Endothelial cell of umbilical vein (primary cell): Measurements from ENCODE around the gene PRR16. TPM values are rescaled to one million over a fixed set of nuclear protein-coding genes. Genes with fewer than 3 reads are reported as not detected.

Experiments
- BruUV-seq: library from RNA; stranded (reverse); fragments of 400-500 nt; replicated peaks from 2 replicates; lab custom pipeline; 2021; lab: Mats Ljungman, UMichigan
- CTCF ChIA-PET: fragments of 300-600, 350-600 bp; sonication (Branson Sonifier 250); formaldehyde crosslinking; loops from one replicate; lab custom pipeline; 2021; ENCODE audit warnings: antibody characterized with exemption, inconsistent platforms; lab: Charles Lee
- POLR2A ChIA-PET: fragments of 300-600, 350-600 bp; sonication (Branson Sonifier 250); formaldehyde crosslinking; loops from one replicate; lab custom pipeline; 2021; ENCODE audit warnings: antibody characterized with exemption, inconsistent platforms; lab: Charles Lee
- DNase-seq: peaks from one replicate; pipeline ENCODE4 v3.0.0-alpha.2; 2011; ENCODE audit warnings: low read depth, low spot score
- FAIRE-seq: peaks from 2 replicates; lab custom pipeline; 2011; peaks lifted over from hg19 to GRCh38; lab: Jason Lieb, UNC
- H2AFZ ChIP-seq: 2 replicates; pipeline ENCODE4 v1.6.0; 2012; ENCODE audit warnings: low read depth, low read length, control low read depth, inconsistent platforms
- H3K27ac ChIP-seq: 2 replicates; pipeline ENCODE4 v1.5.1; 2011; ENCODE audit warnings: low read depth, mild to moderate bottlenecking, control low read depth, low read length, moderate library complexity; ENCODE audit not compliant: insufficient read depth
- H3K27me3 ChIP-seq, 2 experiments: 2 replicates each; pipeline versions ENCODE4 v1.6.0 to v1.6.1; 2011; ENCODE audit warnings: low read length in 2 of 2, mixed read lengths in 1 of 2; ENCODE audit not compliant: control insufficient read depth in 2 of 2, insufficient read depth in 2 of 2
- H3K36me3 ChIP-seq, 2 experiments: 2 replicates in 1 of 2; 3 replicates in 1 of 2; pipeline ENCODE4 v1.5.1; 2011; ENCODE audit warnings: low read length in 2 of 2, mild to moderate bottlenecking in 1 of 2, moderate library complexity in 1 of 2; ENCODE audit not compliant: control insufficient read depth in 2 of 2, insufficient read depth in 2 of 2; ENCODE audit errors: extremely low read depth in 1 of 2
- H3K4me1 ChIP-seq: 3 replicates; pipeline ENCODE4 v1.5.1; 2011; ENCODE audit warnings: mild to moderate bottlenecking, low read length; ENCODE audit not compliant: control insufficient read depth, insufficient read depth; ENCODE audit errors: extremely low read depth
- H3K4me2 ChIP-seq: 2 replicates; pipeline ENCODE4 v1.6.1; 2011; ENCODE audit warnings: low read length, control low read depth, mixed read lengths; ENCODE audit not compliant: insufficient read depth
- H3K4me3 ChIP-seq, 3 experiments: fragments of 200-600 bp in 1 of 3; sonication (generic), shearing (Covaris generic) in 1 of 3; replicated peaks in 1 of 3; 2 replicates each; pipeline ENCODE4 v1.5.1; 2011 to 2016; ENCODE audit warnings: control low read depth in 3 of 3, low read length in 3 of 3, mild to moderate bottlenecking in 2 of 3, inconsistent platforms in 1 of 3, low read depth in 1 of 3, moderate library complexity in 1 of 3; ENCODE audit not compliant: insufficient read depth in 1 of 3
- H3K79me2 ChIP-seq: 2 replicates; pipeline ENCODE4 v1.6.0; 2012; ENCODE audit warnings: low read length, inconsistent platforms; ENCODE audit not compliant: control insufficient read depth, insufficient read depth
- H3K9ac ChIP-seq: replicated peaks from 2 replicates; pipeline ENCODE3; 2011; ENCODE audit warnings: low read length, control low read depth; ENCODE audit not compliant: insufficient read depth; ENCODE audit errors: extremely low read depth
- H3K9me1 ChIP-seq: replicated peaks from 3 replicates; pipeline ENCODE4 v1.6.0; 2011; ENCODE audit warnings: mild to moderate bottlenecking, low read length; ENCODE audit not compliant: control insufficient read depth, insufficient read depth; ENCODE audit errors: extremely low read depth
- H3K9me3 ChIP-seq: replicated peaks from 2 replicates; pipeline ENCODE4 v1.5.1; 2012; ENCODE audit warnings: low read length, inconsistent platforms; ENCODE audit not compliant: control insufficient read depth, insufficient read depth
- H4K20me1 ChIP-seq: replicated peaks from 2 replicates; pipeline ENCODE3; 2011; ENCODE audit warnings: mild to moderate bottlenecking, low read length; ENCODE audit not compliant: control insufficient read depth, insufficient read depth; ENCODE audit errors: extremely low read depth
- EZH2 ChIP-seq: IDR thresholded peaks from 2 replicates; pipeline ENCODE4 v1.6.1; 2012; ENCODE audit warnings: borderline replicate concordance, low read depth, mild to moderate bottlenecking, moderate library complexity, low read length, inconsistent platforms; ENCODE audit not compliant: severe bottlenecking
- FOS ChIP-seq: IDR thresholded peaks from 2 replicates; pipeline ENCODE4 v1.6.1; 2011; ENCODE audit warnings: mild to moderate bottlenecking, low read length, moderate library complexity, borderline replicate concordance; ENCODE audit not compliant: insufficient read depth
- GATA2 ChIP-seq: IDR thresholded peaks from 2 replicates; pipeline ENCODE4 v1.7.0; 2011; ENCODE audit warnings: low read depth, mild to moderate bottlenecking, moderate library complexity, mixed read lengths, low read length; ENCODE audit not compliant: insufficient read length, insufficient read depth
- JUN ChIP-seq: IDR thresholded peaks from 2 replicates; pipeline ENCODE4 v1.6.1; 2011; ENCODE audit warnings: borderline replicate concordance, low read depth; ENCODE audit not compliant: insufficient read length, insufficient read depth
- MYC ChIP-seq: IDR thresholded peaks from one replicate; pipeline ENCODE4 v1.6.1; 2011; ENCODE audit warnings: mild to moderate bottlenecking, low read depth, low read length
- POLR2A ChIP-seq: IDR thresholded peaks from 2 replicates; pipeline ENCODE4 v1.6.1; 2012; ENCODE audit warnings: low read depth, mild to moderate bottlenecking, control low read depth, low read length
- POLR2AphosphoS5 ChIP-seq: IDR thresholded peaks from 2 replicates; pipeline ENCODE4 v1.6.1; 2012; ENCODE audit warnings: low read depth, mild to moderate bottlenecking, control low read depth, low read length, moderate library complexity; ENCODE audit not compliant: insufficient read depth
- dilution Hi-C: fragments of 300-500 bp; cut with MboI; formaldehyde crosslinking; loops from one replicate; pipeline ENCODE4 v1.15.0; 2019; ENCODE audit warnings: low sequenced_read_pairs; ENCODE audit not compliant: extremely low pct_ligation_motif_present
- intact Hi-C: fragments of 100-400 bp; cut with micrococcal nuclease; formaldehyde crosslinking; loops from one replicate; pipeline ENCODE4 v1.10.0; 2022
- polyA plus RNA-seq, 4 experiments: library from polyadenylated mRNA; depleted of rRNA in 3 of 4; stranded (reverse) in 3 of 4; unstranded in 1 of 4; fragments of >200 nt; gene quantifications; 2 replicates each; pipeline versions ENCODE4 v1.2.1 to v1.2.3, GENCODE V29; 2011 to 2012; ENCODE audit warnings: missing spikeins in 1 of 4
- total RNA-seq: library from RNA; stranded (reverse); gene quantifications from 2 replicates; pipeline ENCODE4 v1.2.3, GENCODE V29; 2021
- TF ChIP-seq, protein P1 (sequence below), 2 donors: IDR thresholded peaks; 1 replicate in 1 of 2; 2 replicates in 1 of 2; pipeline ENCODE4 v1.5.1; 2011; ENCODE audit warnings: low read length in 2 of 2, mild to moderate bottlenecking in 2 of 2, moderate library complexity in 2 of 2, control low read depth in 1 of 2, inconsistent platforms in 1 of 2, low read depth in 1 of 2; ENCODE audit not compliant: insufficient read depth in 1 of 2; ENCODE audit errors: extremely low read depth in 1 of 2
- TF ChIP-seq, protein P2 (sequence below): IDR thresholded peaks from 2 replicates; pipeline ENCODE4 v1.6.1; 2011; ENCODE audit not compliant: insufficient read depth, insufficient read length

Gene PRR16
- total and polyA plus RNA-seq, 2 donors (not counting 3 experiments of a cell fraction or from before 2014, with no cell fraction given): 0.91 to 1.2 TPM

DNA sequence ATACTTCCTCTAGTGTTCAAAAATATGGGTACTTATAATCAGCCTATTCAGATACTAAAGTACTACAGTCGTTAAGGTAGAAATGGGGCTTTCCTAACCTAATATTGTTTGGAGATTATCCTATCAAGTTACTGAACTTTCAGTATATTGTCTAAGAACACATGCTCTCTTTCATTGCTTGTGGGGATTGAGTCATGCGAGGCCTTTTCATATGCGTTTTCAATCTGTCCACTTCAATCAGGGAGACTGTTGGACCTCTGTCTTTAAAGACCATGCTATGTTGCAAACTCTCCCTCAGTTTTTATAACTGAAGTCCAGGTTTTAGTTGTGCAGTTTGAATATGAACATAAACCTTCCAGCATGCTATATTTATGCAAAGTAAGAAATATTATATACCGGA, 15.0 kb downstream of the PRR16 start:
- Histone ChIP-seq H3K36me3 (no peaks in the 10 kb centered on the region), H3K9me1 (no peaks in the 10 kb centered on the region), H4K20me1 (no peaks in the 10 kb centered on the region), H2AFZ (no peak overlapping the region), H3K27ac (no peak overlapping the region), H3K79me2 (no peaks in the 10 kb centered on the region), H3K9me3 (no peaks in the 10 kb centered on the region), H3K4me3 (no peak overlapping the region), H3K27me3 (peaks cover 0 to 1% of the 10 kb centered on the region in 2 experiments), H3K4me2 (no peak overlapping the region), H3K4me1 (no peaks in the 10 kb centered on the region), H3K9ac (no peak overlapping the region)
- no TSS peak for BruUV-seq
- FAIRE-seq: no peak
- CTCF ChIA-PET: no interaction called here
- DNase-seq: no peak
- dilution Hi-C loops (no loop called here), intact Hi-C loops (no loop called here)
- TF ChIP-seq POLR2A (no peak), MYC (no peak), GATA2 (no peak), POLR2AphosphoS5 (no peak), EZH2 (no peak), FOS (no peak), JUN (no peak)
- TF ChIP-seq, protein P1, sequence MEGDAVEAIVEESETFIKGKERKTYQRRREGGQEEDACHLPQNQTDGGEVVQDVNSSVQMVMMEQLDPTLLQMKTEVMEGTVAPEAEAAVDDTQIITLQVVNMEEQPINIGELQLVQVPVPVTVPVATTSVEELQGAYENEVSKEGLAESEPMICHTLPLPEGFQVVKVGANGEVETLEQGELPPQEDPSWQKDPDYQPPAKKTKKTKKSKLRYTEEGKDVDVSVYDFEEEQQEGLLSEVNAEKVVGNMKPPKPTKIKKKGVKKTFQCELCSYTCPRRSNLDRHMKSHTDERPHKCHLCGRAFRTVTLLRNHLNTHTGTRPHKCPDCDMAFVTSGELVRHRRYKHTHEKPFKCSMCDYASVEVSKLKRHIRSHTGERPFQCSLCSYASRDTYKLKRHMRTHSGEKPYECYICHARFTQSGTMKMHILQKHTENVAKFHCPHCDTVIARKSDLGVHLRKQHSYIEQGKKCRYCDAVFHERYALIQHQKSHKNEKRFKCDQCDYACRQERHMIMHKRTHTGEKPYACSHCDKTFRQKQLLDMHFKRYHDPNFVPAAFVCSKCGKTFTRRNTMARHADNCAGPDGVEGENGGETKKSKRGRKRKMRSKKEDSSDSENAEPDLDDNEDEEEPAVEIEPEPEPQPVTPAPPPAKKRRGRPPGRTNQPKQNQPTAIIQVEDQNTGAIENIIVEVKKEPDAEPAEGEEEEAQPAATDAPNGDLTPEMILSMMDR (IDR thresholded peaks at IDR 0.05; ENCODE audit: extremely low read depth in 1 of 2, insufficient read depth in 1 of 2, low read depth in 1 of 2, low read length in 2 of 2): no peak
- TF ChIP-seq, protein P2, sequence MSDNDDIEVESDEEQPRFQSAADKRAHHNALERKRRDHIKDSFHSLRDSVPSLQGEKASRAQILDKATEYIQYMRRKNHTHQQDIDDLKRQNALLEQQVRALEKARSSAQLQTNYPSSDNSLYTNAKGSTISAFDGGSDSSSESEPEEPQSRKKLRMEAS: no peak
- POLR2A ChIA-PET: no interaction called here
